ENCODE results near the gene CXorf65.

CXorf65 gene

DNA sequence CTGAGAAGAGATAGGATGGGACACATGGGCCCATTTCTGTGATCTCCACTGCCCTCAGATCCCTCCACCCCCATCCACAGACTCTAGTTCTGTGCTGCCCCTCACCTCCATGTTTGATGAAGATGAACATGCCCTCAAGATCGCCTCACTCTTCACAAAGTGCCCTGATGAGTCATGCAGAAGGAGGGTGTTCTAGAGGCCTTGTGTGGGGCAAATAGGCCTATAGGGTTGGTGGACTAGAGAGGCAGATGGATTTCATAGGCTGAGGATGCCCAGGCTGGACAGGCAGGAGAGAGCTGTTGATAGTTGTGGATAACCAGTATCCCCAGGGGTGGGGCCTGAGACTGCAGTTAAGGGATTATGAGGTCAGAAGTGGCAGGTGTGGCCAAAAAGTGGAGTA, at the start of gene CXorf65:
TSS of gene CXorf65 (minus strand) at position 314 of the 400 bp plus-strand sequence. CDS start at position 130, 184 bp downstream.
- DNase-seq (ENCODE audit: low read depth in 2 of 2) = no peak

DNA sequence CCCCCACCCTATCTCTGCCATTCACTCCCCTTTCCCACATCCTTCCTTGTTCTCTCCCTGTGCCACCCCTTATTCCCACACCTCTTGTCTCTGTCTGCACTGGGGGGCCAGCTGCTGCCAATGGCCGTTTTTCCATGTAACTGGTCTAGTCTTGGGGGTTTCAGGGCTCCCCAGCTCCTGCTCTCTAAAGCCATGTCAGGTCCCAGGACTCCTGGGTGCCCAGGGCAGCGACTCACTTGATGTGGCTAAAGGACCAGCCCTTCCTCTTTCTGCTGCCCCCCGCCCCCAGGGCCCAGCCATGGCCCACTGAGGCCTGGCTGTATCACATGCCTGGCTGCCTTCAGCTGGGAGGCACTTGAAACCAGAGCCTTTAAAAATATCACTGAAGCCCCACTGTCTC, 48.1 kb upstream of the CXorf65 start:
- no peak for DNase-seq (ENCODE audit: low read depth in 2 of 2)

DNA sequence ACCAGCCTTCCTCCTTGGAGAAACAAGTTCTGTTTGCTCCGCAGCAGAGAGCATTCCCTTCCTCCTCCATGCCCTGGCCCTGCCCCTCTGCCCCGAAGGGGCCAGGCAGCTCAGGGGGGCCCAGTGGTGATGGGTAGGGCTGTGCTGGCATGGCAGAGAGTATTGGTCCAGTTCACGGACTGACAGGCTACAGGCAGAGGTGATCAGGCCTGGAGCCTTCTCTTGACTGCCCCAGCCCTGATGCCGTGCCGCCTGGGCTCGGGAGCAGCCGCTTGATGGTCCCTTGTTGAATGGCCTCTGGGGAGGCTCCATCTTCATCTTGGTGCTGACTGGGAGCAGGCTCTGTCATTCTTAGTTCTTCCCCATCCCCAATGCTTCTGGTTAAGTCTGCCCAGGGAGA, 47.7 kb upstream of the CXorf65 start:
- no peak for DNase-seq (ENCODE audit: low read depth in 2 of 2)

DNA sequence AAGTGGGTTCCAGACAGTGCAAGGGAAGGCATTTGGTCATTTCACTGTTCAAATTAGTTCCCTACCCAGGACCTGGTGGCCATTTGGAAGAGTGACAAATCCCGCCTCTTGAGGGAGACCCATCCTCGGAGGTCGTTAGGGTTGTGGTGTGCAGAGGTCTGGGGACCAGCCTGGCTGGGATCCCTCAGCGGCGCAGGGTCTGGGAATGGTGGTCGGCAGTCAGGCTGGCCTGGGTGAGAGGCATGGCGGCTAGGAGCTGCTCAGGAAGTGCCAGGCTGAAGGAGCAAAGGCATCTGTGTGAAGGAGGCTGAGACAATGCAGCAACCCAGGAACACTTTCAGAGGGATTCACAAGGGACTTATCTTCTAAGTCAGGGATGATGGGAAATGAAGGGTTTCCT, 44.8 kb upstream of the CXorf65 start:
- no peak for DNase-seq (ENCODE audit: low read depth in 2 of 2)

DNA sequence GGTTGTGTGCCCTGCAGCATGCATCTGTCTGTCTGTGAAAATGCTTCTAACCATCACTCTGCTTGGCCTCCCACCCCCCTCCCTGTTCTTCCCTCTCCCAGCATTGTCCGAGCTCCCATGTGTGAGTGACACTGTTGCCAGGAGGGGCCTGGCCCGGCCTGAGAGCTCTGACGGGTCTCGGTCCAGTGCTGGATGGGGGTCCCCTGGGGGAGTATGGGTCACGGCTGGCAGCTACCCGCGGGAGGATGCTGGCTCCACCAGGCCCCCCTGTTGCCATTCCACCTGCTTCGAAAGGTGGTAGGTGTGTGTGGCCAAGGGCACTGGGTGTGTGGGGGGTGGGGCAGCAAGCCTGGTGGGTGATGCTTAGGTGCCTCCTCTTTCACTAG, 41.7 kb upstream of the CXorf65 start:
- no peak for DNase-seq (ENCODE audit: low read depth in 2 of 2)

DNA sequence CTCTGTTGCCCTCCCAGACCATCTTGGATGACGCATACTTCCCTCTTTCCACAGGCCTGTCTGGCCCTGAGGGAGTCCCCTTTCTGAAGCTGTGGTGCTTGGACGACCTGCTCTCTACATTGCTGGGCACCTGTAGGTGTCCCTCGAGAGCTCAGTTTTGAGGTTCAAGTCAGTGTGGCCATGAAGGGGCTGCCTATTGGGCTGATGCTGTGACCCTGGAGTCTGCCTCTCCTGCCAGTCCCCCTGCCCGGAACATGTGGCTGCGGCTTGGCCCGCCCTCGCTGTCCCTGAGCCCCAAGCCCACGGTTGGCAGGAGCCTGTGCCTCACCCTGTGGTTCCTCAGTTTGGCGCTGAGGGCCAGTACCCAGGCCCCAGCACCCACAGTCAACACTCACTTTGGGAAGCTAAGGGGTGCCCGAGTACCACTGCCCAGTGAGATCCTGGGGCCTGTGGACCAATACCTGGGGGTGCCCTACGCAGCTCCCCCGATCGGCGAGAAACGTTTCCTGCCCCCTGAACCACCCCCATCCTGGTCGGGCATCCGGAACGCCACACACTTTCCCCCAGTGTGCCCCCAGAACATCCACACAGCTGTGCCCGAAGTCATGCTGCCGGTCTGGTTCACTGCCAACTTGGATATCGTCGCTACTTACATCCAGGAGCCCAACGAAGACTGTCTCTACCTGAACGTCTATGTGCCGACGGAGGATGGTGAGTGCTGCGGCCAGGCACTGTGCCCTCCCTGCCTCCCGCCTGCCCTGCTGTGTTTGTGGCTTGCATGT, 41.1 kb upstream of the CXorf65 start:
- DNase-seq (ENCODE audit: low read depth in 2 of 2) = no peak

GRCh38 chrX:71144651-71145050, 38.1 kb upstream of the CXorf65 start, which contains the start of gene NLGN3:
Gene NLGN3, plus strand, starts transcription at chrX:71144841. Its CDS starts 2,909 bp downstream, at chrX:71147750.
- no peak for DNase-seq (ENCODE audit: low read depth in 2 of 2)

GRCh38 chrX:71143508-71143907, 37.0 kb upstream of the CXorf65 start:
- DNase-seq (ENCODE audit: low read depth in 2 of 2) = no peak

DNA sequence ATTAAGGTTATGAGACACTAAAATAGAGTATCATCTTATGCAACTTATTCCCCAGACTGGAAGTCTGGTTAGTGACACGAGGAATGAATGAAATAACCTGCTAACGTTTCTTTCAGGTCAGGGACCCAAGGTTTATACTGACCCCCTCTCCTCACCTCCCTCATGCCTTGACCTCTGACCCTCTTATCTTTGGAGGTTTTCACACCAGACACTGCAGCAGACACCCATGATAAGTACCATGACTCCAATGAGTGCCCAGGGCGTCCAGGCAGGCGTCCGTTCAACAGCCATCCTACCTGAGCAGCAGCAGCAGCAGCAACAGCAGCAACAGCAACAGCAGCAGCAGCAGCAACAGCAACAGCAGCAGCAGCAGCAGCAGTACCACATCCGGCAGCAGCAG, 33.9 kb upstream of the CXorf65 start:
- no peak for DNase-seq (ENCODE audit: low read depth in 2 of 2)

DNA sequence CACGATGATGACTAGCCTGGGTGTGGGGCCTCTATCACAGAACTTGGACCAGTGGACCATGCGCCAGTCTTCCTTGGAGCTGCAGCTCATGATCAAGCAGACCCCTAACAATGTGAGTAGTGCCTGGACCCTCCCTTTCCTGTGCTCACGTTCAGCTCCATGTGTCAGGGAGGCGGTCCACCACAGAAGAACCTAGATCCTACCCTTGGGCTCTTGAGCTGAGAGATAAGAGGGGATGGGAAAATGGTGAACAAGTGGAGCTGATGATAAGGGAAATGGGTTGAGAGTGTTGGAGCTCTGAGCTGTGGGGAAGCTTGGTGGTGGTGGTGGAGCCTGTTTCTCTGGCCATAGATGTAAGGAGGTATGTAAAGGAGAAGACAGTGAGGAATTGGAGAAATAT, 25.0 kb upstream of the CXorf65 start:
- DNase-seq (ENCODE audit: low read depth in 2 of 2) = no peak

- peak in 1 of 2 experiments; percentile 15 for DNase-seq (ENCODE audit: low read depth in 2 of 2)
Measured at GRCh38 chrX:71128915-71129765, 22.6 kb upstream of the CXorf65 start.

- DNase-seq (ENCODE audit: low read depth in 2 of 2) = no peak
Measured at GRCh38 chrX:71128166-71128833, 21.8 kb upstream of the CXorf65 start.

- DNase-seq (ENCODE audit: low read depth in 2 of 2) = no peak
Measured at GRCh38 chrX:71118985-71119535, 12.5 kb upstream of the CXorf65 start.

DNA sequence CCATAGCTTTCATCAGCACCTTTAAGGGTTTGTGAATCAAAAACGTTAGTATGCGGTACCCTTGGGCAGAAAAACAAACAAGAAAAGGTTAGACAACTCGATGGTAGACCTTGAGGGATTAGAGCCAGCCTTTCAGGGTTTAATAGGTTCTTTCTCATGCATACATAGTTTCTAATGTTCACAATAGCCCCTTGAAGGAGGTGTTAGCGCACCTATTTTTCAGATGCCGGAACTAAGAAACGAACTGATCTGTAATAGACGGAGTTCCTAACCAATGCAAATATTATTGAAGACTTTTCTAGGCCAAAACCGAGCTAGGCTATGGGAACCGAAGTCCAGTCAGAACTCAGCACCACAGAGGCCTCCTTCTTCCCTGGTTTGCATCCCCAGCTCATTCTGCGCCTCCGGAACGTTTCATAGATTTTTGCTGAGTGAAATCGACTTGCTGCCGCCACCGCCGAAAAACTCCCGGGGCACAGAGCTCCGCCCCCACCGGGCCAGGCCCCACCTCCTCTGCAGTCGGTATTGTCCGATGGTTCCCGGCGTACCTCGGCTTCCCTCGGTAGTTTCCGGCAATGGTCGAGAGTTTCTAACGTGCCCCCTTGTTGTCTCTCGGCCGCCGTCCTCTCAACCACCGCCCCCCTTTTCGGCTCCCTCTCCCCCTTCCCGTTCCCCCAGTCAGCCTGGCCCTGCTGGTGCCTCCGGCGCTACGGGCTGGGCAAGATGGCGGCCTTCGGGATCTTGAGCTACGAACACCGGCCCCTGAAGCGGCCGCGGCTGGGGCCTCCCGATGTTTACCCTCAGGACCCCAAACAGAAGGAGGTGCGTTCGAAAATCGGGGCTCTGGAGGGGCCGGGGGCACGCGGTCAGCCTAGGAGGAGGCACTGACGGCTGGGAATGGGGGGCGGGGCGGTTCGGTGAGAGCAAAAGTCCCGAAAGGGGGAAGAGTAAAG, 11.8 kb upstream of the CXorf65 start, which contains the start of gene MED12:
TSS of gene MED12 (plus strand) at position 565 of the 953 bp plus-strand sequence. CDS start at position 724, 159 bp downstream.
- peak; percentile 61 to 70 for DNase-seq (ENCODE audit: low read depth in 2 of 2)

DNA sequence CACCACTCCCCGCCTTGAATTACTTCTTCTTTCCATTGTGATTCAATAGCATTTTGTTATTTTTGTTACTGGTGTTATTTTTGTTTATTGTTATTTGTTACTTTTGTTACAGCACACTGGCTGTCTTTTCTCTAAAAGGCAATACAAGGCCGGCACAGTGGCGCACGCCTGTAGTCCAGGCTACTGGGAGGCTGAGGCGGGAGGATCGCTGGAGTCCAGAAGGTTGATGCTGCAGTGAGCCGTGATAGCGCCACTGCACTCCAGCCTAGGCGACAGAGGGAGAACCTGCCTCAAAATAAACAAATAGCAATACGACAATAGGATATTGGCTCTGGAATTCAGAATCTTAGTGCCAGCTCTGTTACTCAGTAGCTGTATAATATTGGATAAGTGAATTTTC, 10.8 kb upstream of the CXorf65 start:
- DNase-seq (ENCODE audit: low read depth in 2 of 2) = no peak

GRCh38 chrX:71111921-71112431, 5.4 kb upstream of the CXorf65 start:
- no peak for DNase-seq (ENCODE audit: low read depth in 2 of 2)

DNA sequence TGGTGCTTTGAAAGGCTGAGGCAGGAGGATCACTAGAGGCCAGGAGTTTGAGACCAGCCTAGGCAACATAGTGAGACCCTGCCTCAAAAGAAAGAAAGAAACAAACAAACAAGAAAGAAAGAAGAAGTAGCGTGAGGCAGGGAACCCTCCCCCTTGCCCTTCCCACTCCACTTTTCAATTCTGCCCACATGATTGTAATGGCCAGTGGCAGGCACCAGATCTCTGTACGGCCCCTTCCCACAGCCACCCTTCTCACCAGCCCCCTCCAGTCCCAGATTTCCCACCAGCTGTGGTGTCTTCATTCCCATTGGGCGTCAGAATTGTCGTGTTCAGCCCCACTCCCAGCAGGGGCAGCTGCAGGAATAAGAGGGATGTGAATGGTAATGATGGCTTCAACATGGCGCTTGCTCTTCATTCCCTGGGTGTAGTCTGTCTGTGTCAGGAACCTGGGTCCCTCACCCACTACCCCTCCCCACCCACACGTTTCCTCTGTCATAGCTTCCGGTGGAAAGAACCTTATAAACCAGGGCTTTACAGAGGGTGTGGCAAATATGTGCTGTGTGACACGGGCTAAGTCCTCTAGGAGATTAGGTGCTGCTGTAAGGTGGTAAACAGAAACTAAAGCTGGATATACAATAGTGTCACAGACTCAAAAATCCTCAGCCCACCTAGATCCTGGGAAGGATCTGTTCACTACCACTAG, 4.8 kb upstream of the CXorf65 start, which contains the start of gene IL2RG:
TSS of gene IL2RG (minus strand) at position 437 of the 703 bp plus-strand sequence. CDS start at position 399, 38 bp downstream.
- no peak for DNase-seq (ENCODE audit: low read depth in 2 of 2)

DNA sequence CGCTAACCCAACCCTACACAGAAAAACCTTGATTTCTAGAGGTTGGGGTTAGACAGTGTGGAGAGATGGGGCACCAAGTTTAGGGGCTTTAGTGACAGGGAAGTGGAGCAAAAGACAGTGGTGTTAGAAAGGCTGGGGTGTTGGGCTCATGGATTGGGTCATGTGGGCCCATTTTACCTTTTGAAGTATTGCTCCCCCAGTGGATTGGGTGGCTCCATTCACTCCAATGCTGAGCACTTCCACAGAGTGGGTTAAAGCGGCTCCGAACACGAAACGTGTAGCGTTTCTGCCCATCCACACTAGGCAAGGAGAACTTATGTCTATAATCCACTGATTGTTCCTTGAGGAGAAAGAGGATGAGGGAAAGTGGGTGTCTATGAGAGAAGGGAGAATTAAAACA, 2.5 kb upstream of the CXorf65 start:
- no peak for DNase-seq (ENCODE audit: low read depth in 2 of 2)

DNA sequence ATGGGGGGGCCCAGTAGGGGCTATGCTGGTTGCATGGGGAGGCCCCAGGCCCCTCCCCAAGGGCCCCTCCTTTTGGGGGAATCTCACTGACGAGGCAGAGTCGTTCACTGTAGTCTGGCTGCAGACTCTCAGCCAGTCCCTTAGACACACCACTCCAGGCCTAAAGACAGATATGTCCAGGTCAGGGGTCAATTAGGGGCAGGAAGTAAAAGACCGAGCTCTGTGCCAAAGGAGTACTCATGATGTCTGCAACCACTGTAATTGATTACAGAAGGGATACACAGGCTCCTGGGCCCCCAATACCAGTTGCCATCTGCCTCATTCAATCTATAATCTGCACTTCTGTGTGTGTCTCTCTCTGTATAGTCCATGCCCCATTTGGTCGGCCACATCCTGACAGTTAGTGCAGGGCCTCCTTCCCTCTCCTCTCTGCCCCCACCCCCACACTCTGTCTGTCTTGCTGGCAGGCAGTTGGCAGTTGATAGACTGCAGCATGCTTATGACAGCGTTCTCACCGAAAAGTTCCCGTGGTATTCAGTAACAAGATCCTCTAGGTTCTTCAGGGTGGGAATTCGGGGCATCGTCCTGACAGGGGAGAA, 1.3 kb upstream of the CXorf65 start:
- DNase-seq (ENCODE audit: low read depth in 2 of 2) = no peak

All from fibroblast of skin of left quadriceps (primary cell).